GM23338 (cell line): ENCODE data around the gene FAN1. TPM values are rescaled to one million over a fixed set of nuclear protein-coding genes. Genes with fewer than 3 reads are reported as not detected.

Source experiments
- ATAC-seq: fragments of 200-7000 bp; cut with Tn5 transposase; 3 replicates; pipeline ENCODE4 v1.9.1; 2020
- DNase-seq: peaks from one replicate; pipeline ENCODE4 v3.0.0-alpha.2; 2015; ENCODE audit warnings: low spot score
- H2AFZ ChIP-seq: fragments of 200-600 bp; sonication (generic); 2 replicates; pipeline ENCODE4 v1.8.0; 2016; ENCODE audit warnings: antibody characterized with exemption, mild to moderate bottlenecking, moderate library complexity
- H3F3A ChIP-seq: fragments of 200-600 bp; sonication (generic); replicated peaks from 2 replicates; pipeline ENCODE4 v1.8.0; 2017; ENCODE audit warnings: antibody characterized with exemption, mixed run types, low read depth
- H3K27ac ChIP-seq: fragments of 200-600 bp; sonication (generic); 2 replicates; pipeline ENCODE4 v1.6.1; 2016; ENCODE audit warnings: low read depth
- H3K27me3 ChIP-seq: fragments of 200-600 bp; sonication (generic); 2 replicates; pipeline ENCODE4 v1.8.0; 2016; ENCODE audit warnings: mild to moderate bottlenecking, mixed run types, moderate library complexity; ENCODE audit not compliant: insufficient read depth
- H3K36me3 ChIP-seq: fragments of 200-600 bp; sonication (generic); 2 replicates; pipeline ENCODE4 v1.8.0; 2016; ENCODE audit warnings: mild to moderate bottlenecking; ENCODE audit not compliant: insufficient read depth
- H3K4me1 ChIP-seq: fragments of 200-600 bp; sonication (generic); 2 replicates; pipeline ENCODE4 v1.8.0; 2016; ENCODE audit warnings: mild to moderate bottlenecking, moderate library complexity; ENCODE audit not compliant: insufficient read depth
- H3K4me2 ChIP-seq: fragments of 200-600 bp; sonication (generic); 2 replicates; pipeline ENCODE4 v1.7.1; 2017; ENCODE audit warnings: mixed run types
- H3K4me3 ChIP-seq: fragments of 200-600 bp; sonication (generic); 2 replicates; pipeline ENCODE4 v1.6.1; 2016; ENCODE audit warnings: mixed run types
- H3K79me2 ChIP-seq: fragments of 200-600 bp; sonication (generic); replicated peaks from 2 replicates; pipeline ENCODE4 v1.8.0; 2017; ENCODE audit warnings: mild to moderate bottlenecking; ENCODE audit not compliant: insufficient read depth
- H3K9me2 ChIP-seq: fragments of 200-600 bp; sonication (generic); 2 replicates; pipeline ENCODE4 v1.8.0; 2017; ENCODE audit not compliant: insufficient read depth
- H4K20me1 ChIP-seq: fragments of 200-600 bp; sonication (generic); replicated peaks from 2 replicates; pipeline ENCODE4 v1.8.0; 2017; ENCODE audit warnings: mild to moderate bottlenecking; ENCODE audit not compliant: insufficient read depth
- H3K27ac Mint-ChIP-seq: 2 replicates; pipeline ENCODE4 v1.8.0; 2020; ENCODE audit warnings: inconsistent platforms, mild to moderate bottlenecking, moderate library complexity, mixed read lengths
- H3K27me3 Mint-ChIP-seq: 3 replicates; pipeline ENCODE4 v1.8.0; 2022; ENCODE audit warnings: low read depth, mild to moderate bottlenecking, moderate library complexity, mixed read lengths, inconsistent platforms; ENCODE audit not compliant: insufficient read depth, poor library complexity
- H3K36me3 Mint-ChIP-seq: 3 replicates; pipeline ENCODE4 v1.8.0; 2021; ENCODE audit warnings: low read depth, mild to moderate bottlenecking, inconsistent platforms, moderate library complexity, mixed read lengths
- H3K4me1 Mint-ChIP-seq: 3 replicates; pipeline ENCODE4 v1.8.0; 2020; ENCODE audit warnings: mild to moderate bottlenecking, inconsistent platforms, mixed read lengths
- H3K4me3 Mint-ChIP-seq: 3 replicates; pipeline ENCODE4 v1.8.0; 2021; ENCODE audit warnings: moderate library complexity, mild to moderate bottlenecking, inconsistent platforms, mixed read lengths
- H3K9me3 Mint-ChIP-seq: 3 replicates; pipeline ENCODE4 v1.8.0; 2020; ENCODE audit warnings: moderate library complexity, mild to moderate bottlenecking, inconsistent platforms, mixed read lengths
- CREB1 ChIP-seq: fragments of 250-450 bp; sonication (Bioruptor Pico); IDR thresholded peaks from 2 replicates; pipeline ENCODE4 v1.5.0; 2020; ENCODE audit warnings: low read depth, mild to moderate bottlenecking, moderate library complexity
- EZH2 ChIP-seq: fragments of 200-600 bp; sonication (generic); IDR thresholded peaks from one replicate; pipeline ENCODE4 v1.8.0; 2017; ENCODE audit warnings: antibody characterized with exemption, mild to moderate bottlenecking, low read depth; ENCODE audit not compliant: unreplicated experiment
- EZH2phosphoT487 ChIP-seq: fragments of 200-600 bp; sonication (generic); IDR thresholded peaks from one replicate; pipeline ENCODE4 v1.8.1; 2018; ENCODE audit warnings: antibody characterized with exemption; ENCODE audit not compliant: unreplicated experiment
- POLR2AphosphoS5 ChIP-seq: IDR thresholded peaks from 2 replicates; pipeline ENCODE4 v1.6.1; 2016; ENCODE audit warnings: antibody characterized with exemption, low read depth
- REST ChIP-seq: IDR thresholded peaks from one replicate; pipeline ENCODE4 v1.6.1; 2018; ENCODE audit warnings: antibody characterized with exemption; ENCODE audit not compliant: unreplicated experiment
- STAT1 ChIP-seq: IDR thresholded peaks from one replicate; pipeline ENCODE4 v1.6.1; 2016; ENCODE audit warnings: antibody characterized with exemption; ENCODE audit not compliant: unreplicated experiment
- ZNF114 ChIP-seq: fragments of 250-450 bp; sonication (Bioruptor Pico); IDR thresholded peaks from 2 replicates; pipeline ENCODE4 v1.5.0; 2020; ENCODE audit warnings: mild to moderate bottlenecking, moderate library complexity
- ZNF331 ChIP-seq: fragments of 250-450 bp; sonication (Bioruptor Pico); IDR thresholded peaks from 2 replicates; pipeline ENCODE4 v1.5.0; 2020; ENCODE audit warnings: low read depth, mild to moderate bottlenecking, moderate library complexity
- ZNF462 ChIP-seq: fragments of 250-450 bp; sonication (Bioruptor Pico); IDR thresholded peaks from 2 replicates; pipeline ENCODE4 v1.5.0; 2020; ENCODE audit warnings: mild to moderate bottlenecking, moderate library complexity
- polyA plus RNA-seq: library from polyadenylated mRNA; unstranded; fragments of >200 nt; fragmentation: Nextera tagmentation; extraction: Ambion mirVana; gene quantifications from 2 replicates; pipeline ENCODE4 v1.2.1, GENCODE V29; 2016
- total RNA-seq: library from RNA; depleted of rRNA; stranded (reverse); fragments of >200 nt; shearing (Covaris generic); gene quantifications from 2 replicates; pipeline ENCODE4 v1.2.3, GENCODE V29; 2014

FAN1 gene
- total and polyA plus RNA-seq, 2 experiments from 2014 or later: 9.1 to 29.2 TPM

GRCh38 chr15:30930422-30930821 is 26.7 kb downstream of the FAN1 start (continued):
- TF ChIP-seq ZNF462 (CRISPR knock-in tag): no peak

- Histone ChIP-seq H3K9me2 (no peaks in the 10 kb centered on the region), H3F3A (no peaks in the 10 kb centered on the region), H3K27me3 (no peaks in the 10 kb centered on the region), H2AFZ (no peak overlapping the region), H3K4me2 (no peak overlapping the region), H3K4me3 (no peak overlapping the region), H3K36me3 (peaks cover under 1% of the 10 kb centered on the region; the same call in 1 of the 2 replicates), H4K20me1 (no peaks in the 10 kb centered on the region), H3K27ac (no peak overlapping the region), H3K79me2 (0 out of 2 replicates have a peak, but pooled peaks cover 6% of the 10 kb centered on the region), H3K4me1 (no peaks in the 10 kb centered on the region)
- H3K4me3 Mint-ChIP-seq: no peak overlapping the region
- H3K4me1 Mint-ChIP-seq: peaks cover 6% of the 10 kb centered on the region; the same call in 2 of the 3 replicates
- DNase-seq: no peak
- H3K27ac Mint-ChIP-seq: peak overlapping the region; percentile 39; the same call in 1 of the 2 replicates
- no peak for ATAC-seq
- no peaks in the 10 kb centered on the region for H3K9me3 Mint-ChIP-seq
- no peaks in the 10 kb centered on the region for H3K27me3 Mint-ChIP-seq
- peaks cover 69% of the 10 kb centered on the region for H3K36me3 Mint-ChIP-seq
- TF ChIP-seq REST: no peak
- TF ChIP-seq EZH2: no peak
- TF ChIP-seq EZH2phosphoT487: no peak
- no peak for TF ChIP-seq STAT1
- no peak for TF ChIP-seq POLR2AphosphoS5
- no peak for TF ChIP-seq ZNF331 (CRISPR knock-in tag)
- TF ChIP-seq ZNF114 (CRISPR knock-in tag): no peak
- TF ChIP-seq CREB1: no peak
Observed at GRCh38 chr15:30933293-30933692, 29.6 kb downstream of the FAN1 start.
